CD4-positive, alpha-beta T cell treated with Interleukin-15 for 1 hour (primary cell): ENCODE measurements around the gene DUSP28.

ENCODE experiments used
- DNase-seq: peaks from one replicate; pipeline ENCODE4 v3.0.0-alpha.2; 2020

Gene DUSP28

DNA sequence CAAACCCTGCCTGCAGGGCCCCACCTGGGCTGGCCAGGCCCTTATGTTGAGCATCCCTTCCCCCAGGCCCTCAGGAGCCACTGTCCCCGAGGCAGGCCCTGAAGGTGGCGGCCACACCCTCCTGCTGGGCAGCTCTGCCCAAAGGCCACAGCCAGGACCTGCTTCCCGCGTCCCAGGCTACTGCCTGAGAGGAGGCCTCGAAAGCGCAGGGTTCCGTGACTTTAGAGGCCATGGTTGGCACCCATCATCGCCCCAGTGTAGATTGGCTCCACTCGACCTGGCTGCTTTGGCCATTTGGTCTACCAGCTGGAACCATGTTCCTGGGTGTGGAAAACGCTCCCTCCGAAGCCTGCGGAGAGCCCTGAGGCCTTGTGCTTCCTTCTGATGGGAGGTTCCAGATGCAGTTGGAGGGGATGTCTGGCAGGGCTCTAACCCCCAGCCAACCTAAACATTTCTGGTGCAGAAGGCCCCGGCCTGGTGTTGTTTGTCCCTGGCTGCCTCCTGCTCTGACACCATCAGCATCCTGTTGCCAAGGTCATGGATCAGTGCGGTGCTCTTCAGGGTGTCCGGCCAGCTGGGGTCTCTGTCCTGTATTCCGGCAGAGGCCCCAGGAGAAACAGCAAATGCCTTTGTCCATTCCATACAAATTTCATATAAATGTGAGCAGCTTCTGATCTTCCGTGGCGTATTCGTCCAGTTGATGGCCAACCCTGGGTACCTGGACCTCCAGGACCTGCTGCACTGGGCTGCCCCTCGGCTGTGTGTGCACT, 41.1 kb downstream of the DUSP28 start:
- peak; percentile 5 for DNase-seq

DNA sequence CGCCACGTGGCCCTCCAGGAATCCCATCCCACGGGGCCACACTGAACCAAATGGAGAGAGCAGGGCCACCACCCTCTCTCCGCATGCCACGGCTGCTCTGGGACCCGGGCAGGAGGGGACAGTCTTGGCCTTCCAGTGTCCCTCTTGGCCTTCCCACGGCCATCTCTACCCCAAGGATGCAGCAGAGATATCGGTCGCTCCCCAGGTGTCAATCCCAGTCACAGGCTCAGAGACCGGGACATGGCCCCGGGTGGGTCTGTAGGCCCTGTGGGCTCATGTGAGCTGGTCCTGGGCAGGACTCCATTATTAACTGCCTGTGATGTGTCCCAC, 41.6 kb downstream of the DUSP28 start:
- no peak for DNase-seq

- peak; percentile 14 for DNase-seq
Observed at GRCh38 chr2:240602266-240603050, 42.3 kb downstream of the DUSP28 start.

- peak; percentile 12 for DNase-seq
Observed at GRCh38 chr2:240603081-240603835, 43.1 kb downstream of the DUSP28 start.

DNA sequence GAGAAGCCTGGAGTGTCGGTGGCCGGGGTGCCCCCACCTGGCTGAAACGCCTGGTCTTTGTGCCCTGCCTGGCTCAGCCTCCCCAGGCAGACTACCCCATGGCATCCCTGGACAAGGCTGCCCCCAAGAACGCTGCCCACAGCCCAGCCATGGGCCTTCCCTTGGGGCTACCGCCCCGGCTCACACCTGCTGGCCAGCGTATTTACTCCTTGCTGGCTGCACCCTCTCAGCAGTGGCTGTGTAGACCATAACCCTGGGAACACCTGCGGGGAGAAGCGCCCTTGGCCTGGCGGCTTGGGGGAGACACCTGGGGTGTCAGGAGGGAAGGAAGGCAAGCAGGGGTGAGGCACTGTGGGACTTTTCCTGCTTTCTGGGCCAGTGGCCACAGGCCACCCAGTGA, 43.7 kb downstream of the DUSP28 start:
- DNase-seq, result no peak

DNA sequence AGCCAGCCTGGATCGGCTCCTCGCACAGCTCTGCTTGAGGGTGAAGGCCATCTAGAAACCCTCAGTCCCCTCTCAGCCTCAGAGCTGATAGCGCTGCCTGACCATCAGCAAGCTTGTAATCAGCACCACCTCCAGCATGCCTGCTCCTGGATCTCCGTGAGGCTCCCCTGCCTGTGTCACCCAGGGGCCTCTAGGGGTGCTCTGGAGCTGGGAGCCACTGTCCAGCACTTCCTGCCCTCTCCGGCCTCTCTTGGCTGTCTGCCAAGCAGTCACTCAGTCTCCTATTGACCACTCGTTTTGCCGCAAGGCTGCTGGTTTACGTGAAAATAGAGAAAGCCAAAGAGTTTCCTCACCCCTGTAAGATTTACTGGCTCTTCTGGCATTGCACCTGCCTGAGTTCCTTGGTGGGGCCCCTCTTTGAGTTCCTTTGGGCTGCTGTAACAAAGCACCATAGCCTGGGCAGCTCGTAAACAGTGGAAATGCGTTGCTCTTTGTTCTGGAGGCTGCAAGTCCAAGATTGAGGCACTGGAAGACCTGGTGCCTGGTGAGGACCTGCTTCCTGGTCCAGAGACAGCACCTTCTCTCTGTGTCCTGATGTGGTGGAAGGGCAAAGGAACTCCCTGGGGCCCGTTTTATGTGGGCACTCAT, 44.3 kb downstream of the DUSP28 start:
- DNase-seq, result peak; percentile 54

DNA sequence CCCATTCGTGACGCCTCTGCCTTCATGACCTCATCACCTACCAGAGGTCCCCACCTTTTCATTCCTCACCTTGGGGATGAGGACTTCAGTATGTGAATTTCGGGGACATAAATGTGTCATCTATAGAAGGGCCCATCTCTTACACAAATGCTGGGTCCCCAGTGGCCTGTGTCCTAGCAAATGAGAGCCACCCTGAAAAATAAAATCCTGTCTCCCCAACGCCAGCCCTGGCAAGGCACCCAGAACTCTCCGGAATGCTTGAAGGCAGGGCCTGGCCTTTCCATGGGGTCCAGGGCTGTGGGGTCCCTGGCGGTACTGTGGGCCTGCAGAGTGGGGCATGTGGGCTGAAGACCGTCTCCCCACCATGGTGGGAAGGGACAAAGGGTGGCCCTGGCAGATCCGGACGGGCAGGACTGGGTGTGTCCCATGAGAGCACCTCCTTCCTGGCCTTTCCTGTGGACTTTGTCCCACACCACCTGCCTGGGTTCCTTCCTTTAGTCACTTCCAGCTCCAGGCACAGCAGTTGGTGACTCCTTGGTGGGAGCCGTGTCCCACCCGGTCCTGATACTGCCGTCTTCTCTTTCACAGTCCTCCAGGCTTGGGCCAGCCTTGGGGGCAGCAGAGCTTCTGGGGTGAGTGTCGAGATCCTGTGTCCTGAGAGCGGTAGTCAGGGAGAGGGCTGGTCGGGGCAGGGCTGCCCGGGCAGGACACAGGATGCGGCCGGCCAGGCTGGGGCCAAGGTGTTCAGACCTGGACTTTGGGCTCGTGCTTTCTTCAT, 45.0 kb downstream of the DUSP28 start:
- peak; percentile 16 for DNase-seq

- peak; percentile 6 for DNase-seq
Observed at GRCh38 chr2:240605867-240606743, 45.9 kb downstream of the DUSP28 start.

DNA sequence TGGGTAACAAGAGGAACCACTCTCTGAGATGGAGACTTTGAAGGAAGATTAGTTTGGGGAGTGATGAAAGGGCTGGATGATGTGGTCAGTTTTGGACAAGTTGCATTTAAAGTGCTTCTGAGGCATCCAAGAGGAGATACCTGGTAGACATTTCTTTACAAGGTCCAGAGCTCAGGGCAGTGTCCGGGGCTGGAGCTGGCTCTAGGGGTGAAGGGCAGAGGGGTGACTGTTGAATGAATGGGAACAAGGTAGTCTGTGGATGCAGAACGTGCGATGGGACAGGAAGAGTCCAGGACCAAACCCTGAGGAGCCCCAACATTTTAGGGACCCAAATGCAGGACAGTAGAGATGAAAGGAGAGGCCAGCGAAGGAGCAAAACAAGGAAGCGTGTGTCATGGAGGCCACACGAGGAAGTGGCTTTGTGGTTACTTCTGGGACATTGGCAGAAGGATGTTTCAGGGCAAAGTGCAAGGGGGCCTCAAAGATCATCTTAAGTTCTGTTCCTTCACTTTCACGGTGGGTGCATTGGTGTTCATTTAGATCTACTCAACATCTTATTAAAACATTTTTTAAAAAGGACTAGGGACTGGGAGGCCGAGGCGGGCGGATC, 51.5 kb downstream of the DUSP28 start:
- peak; percentile 34 for DNase-seq
